GM21619 (cell line): ENCODE measurements around the gene BBC3.

Experiments
- ATAC-seq: cut with Tn5 transposase; IDR thresholded peaks from one replicate; pipeline ENCODE4 v1.9.1; 2021; ENCODE audit not compliant: unreplicated experiment

The BBC3 gene

DNA sequence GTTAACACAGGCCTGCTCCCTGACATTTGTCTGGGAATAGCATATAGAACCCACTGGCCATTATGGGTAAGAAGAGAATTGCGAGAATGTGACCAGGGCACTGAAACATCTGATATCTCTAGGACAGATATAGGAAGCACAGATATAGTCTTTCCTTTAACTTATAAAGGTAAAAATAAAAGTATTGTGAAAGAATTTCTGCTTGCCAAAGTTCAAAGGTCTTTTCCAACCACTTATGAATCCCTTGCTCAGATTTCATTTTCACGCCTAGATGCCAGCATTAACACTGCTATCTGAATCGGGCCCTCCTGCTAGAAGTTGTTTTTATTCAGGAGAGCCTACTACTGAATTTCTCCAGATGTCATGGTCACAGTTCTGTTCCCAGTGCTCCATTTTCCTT, 27.7 kb downstream of the BBC3 start:
- no peak for ATAC-seq

DNA sequence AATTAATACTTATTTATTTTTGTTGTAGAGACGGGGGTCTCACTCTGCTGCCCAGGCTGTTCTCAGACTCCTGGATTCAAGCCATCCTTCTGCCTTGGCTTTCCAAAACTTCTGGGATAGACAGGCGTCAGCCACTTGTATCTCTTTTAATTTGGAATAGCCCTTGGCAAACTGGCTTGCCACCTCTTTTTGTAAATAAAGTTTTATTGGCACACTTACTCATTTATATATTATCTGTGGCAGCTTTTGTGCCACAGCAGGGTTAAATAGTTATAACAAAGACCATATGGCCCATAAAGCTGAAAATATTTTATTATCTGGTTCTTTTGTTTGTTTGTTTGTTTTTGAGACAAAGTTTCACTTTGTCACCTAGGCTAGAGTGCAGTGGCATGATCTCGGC, 30.5 kb downstream of the BBC3 start:
- ATAC-seq, result no peak

GRCh38 chr19:47197141-47197540, 33.9 kb downstream of the BBC3 start:
- no peak for ATAC-seq

DNA sequence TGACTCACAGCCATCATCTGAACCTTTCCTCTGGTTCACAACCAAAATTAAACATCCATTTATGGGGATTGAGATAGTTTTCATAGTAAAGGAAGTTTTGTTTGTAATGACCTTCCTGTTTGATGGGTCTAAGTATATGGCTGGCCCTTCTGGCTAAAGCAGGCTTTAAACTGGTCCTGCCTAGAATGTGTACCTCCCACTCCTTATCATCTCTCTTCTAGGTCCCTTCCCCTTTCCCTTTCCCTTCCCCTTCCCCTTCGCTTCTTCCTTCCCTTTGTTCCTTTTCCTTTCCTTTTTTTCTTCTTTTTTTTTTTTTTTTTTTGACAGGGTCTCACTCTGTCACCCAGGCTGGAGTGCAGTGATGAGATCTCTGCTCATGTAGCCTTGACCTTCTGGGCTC, 35.6 kb downstream of the BBC3 start:
- no peak for ATAC-seq

DNA sequence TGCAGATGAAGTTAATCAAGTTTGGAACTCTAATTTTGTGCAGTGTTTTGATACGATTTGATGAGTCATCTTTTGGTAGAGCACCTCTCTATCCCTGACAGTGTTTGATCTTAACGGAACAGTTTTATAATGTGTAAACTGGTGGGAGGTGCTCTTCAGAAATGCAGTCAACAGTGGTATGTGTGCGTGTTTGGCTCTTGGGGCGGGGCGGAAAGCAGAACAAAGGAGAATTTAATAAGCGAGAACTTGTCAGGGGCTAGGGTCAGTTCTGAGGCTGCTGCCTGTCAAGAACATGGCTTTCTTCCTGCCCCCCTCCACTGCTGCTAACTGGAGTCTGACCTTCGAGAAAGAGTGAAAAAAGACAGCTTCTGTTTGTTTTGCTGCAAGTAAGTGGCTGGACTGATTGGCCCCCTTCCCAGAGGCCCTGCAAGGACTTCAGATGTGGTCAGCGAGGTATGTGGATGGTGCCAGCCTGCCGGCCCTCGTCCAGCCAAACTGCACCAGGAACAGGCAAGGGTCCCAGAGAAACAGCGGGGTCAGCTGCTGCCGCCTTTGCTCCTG, 40.8 kb downstream of the BBC3 start:
- ATAC-seq, result no peak

DNA sequence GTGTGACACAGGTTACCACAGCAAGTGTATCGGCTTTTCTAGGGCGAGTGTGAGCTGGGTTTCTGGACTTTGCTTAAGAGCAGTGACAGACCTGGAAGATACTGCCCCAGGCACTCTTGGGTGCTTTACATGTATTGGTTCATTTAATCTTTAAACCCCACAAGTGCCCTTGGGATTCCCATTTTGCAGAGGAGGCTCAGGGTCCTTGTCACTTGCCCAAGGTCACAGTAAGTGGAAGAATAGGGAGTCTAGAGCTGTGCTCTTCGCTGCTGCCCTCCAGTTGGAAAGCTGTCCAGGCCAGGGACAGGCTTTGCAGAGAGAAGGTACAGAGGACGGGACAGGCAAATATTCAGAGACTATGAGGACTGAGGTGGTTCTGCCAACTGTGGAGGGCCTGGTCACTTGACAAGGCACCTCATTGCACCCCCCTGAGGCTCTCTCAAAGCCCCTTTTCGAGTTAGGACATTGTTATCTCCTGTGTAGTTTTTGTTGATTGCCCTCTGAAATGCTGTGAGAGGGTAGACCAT, 42.4 kb downstream of the BBC3 start:
- no peak for ATAC-seq

GRCh38 chr19:47187797-47188196, 43.2 kb downstream of the BBC3 start:
- ATAC-seq, result no peak

GRCh38 chr19:47187335-47187655, 43.7 kb downstream of the BBC3 start:
- ATAC-seq, result no peak

DNA sequence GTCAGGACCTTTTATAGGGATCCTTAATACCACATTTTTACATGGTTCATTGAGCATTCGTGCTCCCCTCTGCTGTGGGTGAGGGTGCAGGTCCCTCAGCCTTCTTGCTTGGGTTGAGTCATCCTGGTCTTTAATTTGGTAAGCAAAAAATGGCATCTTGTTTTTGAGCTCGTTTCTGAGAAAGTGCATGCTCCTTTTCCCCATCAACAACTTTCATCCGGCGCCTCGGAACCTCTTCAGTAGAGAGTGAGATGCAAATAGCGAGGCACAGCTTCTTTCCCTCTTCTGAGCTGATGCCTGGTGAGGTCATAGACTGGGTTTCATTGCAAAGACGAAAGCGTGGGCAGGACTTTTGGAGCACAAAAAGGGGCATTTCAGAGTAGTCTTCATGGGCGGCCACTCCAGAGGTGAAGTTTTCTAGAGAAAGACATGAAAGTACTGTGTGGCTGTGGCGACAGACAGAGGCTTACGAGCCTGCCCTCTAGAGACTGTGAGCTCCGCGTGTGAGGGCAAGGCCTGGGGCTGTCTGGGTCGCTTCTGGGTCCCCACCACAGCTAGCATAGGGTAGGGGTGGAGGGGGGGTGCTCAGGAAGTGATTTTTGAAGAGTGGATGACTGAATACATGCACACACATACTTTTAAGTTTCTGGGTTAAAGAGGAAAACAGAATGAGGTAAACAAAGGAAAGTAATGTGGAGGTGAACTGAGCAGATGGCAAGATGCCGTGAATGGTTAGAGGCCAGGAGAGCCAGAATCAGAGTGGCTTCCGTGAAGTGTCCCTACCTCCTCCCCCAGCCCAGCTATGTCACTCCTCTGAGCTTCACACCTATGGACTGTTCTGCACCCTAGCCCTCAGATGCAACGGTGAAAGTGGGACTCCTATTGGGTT, 44.3 kb downstream of the BBC3 start:
- peak; percentile 84 for ATAC-seq

DNA sequence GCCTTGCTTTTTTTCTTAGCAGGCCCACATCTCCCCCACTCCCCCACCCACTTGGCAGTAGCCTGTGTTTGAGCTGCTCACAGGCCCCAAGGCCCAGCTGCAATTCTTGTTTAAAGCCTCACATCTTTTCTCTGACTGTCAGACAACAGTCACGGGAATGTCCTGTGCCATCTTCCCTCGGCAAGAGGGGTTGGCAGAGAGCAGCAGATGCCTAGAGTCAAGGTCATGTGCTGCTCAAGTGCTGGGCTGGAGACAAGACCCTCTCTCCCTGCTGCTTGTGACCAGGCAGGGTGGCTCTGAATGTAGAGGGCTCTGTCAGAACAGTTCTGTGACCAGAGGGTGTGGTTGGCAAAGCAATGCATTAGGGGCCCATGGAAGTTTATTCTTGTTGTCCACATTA, 47.4 kb downstream of the BBC3 start:
- ATAC-seq, result no peak

- ATAC-seq, result no peak
Observed at GRCh38 chr19:47179653-47180310, 51.2 kb downstream of the BBC3 start.

GRCh38 chr19:47176627-47177090, 54.3 kb downstream of the BBC3 start:
- ATAC-seq, result no peak

- ATAC-seq, result no peak
Observed at GRCh38 chr19:47176071-47176626, 54.9 kb downstream of the BBC3 start.

DNA sequence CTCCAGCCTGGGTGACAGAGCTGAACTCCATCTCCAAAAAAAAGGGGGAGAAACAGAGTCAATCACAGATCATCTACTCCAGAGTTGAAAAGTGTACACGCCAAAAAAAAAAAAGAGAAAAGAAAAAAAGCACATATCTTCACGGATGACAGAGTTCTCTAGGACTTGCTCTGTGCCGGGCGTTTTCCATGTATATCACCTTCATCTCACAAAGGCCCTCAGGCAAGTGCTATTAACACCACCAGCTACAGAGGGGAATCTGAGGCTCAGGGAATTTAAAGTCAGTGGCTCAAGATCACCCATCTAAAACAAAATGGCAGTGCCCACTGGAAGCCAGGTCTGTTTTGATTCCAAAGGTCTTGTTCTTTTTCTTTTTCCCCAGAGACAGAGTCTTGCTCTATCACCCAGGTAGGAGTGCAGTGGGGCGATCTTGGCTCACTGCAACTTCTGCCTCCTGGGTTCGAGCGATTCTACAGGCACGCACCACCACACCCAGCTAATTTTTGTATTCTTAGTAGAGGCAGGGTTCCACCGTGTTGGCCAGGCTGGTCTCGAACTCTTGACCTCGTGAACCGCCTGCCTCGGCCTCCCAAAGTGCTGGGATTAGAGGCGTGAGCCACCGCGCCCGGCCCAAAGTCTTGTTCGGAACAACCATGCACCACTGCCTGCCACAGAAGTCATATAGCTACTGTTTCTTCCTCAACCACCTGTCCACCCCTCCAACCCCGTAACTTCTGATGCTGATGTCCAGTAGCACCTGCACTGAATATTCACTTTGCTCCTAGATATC, 58.1 kb downstream of the BBC3 start:
- ATAC-seq, result no peak
